NCI-H524 treated with DMSO at 0.1 percent for 48 hours (cell line): ENCODE data around the gene ARHGAP26.
A peak's percentile ranks its signal among the peaks of the same experiment; 100 is the strongest.

Experiments
- DNase-seq: peaks from one replicate; lab custom pipeline; 2025; lab: John Stamatoyannopoulos, UW

ARHGAP26 gene

GRCh38 chr5:142852416-142853198 lies 82.4 kb downstream of the ARHGAP26 start:
- no peak for DNase-seq

- no peak for DNase-seq
Measured at GRCh38 chr5:142853682-142854081, 83.5 kb downstream of the ARHGAP26 start.

GRCh38 chr5:142856269-142856782 lies 86.1 kb downstream of the ARHGAP26 start:
- no peak for DNase-seq

- no peak for DNase-seq
Measured at GRCh38 chr5:142857405-142857804, 87.2 kb downstream of the ARHGAP26 start.

- DNase-seq = no peak
Measured at GRCh38 chr5:142859037-142859436, 88.9 kb downstream of the ARHGAP26 start.

GRCh38 chr5:142860270-142860669 lies 90.1 kb downstream of the ARHGAP26 start:
- no peak for DNase-seq

GRCh38 chr5:142861011-142861410 lies 90.8 kb downstream of the ARHGAP26 start:
- DNase-seq = no peak

GRCh38 chr5:142862594-142862993 lies 92.4 kb downstream of the ARHGAP26 start:
- no peak for DNase-seq

GRCh38 chr5:142863856-142864255 lies 93.7 kb downstream of the ARHGAP26 start:
- no peak for DNase-seq

GRCh38 chr5:142864290-142865260 lies 94.4 kb downstream of the ARHGAP26 start:
- no peak for DNase-seq

- no peak for DNase-seq
Measured at GRCh38 chr5:142865631-142866030, 95.5 kb downstream of the ARHGAP26 start.

- no peak for DNase-seq
Measured at GRCh38 chr5:142866563-142867275, 96.5 kb downstream of the ARHGAP26 start.

GRCh38 chr5:142869886-142870285 lies 99.7 kb downstream of the ARHGAP26 start:
- DNase-seq = peak; percentile 92

- DNase-seq = no peak
Measured at GRCh38 chr5:142870532-142871362, 100.6 kb downstream of the ARHGAP26 start.

- no peak for DNase-seq
Measured at GRCh38 chr5:142871363-142872193, 101.4 kb downstream of the ARHGAP26 start.

- peak; percentile 21 for DNase-seq
Measured at GRCh38 chr5:142872217-142872616, 102.0 kb downstream of the ARHGAP26 start.

- no peak for DNase-seq
Measured at GRCh38 chr5:142872795-142873194, 102.6 kb downstream of the ARHGAP26 start.

GRCh38 chr5:142873831-142874230 lies 103.7 kb downstream of the ARHGAP26 start:
- no peak for DNase-seq

- DNase-seq = no peak
Measured at GRCh38 chr5:142874540-142874939, 104.4 kb downstream of the ARHGAP26 start.

GRCh38 chr5:142875936-142876335 lies 105.8 kb downstream of the ARHGAP26 start:
- DNase-seq = no peak
